ENCODE measurements around the gene RABGAP1L. TPM values are rescaled to one million over a fixed set of nuclear protein-coding genes. Genes with fewer than 3 reads are reported as not detected.

The RABGAP1L gene
- total and polyA plus RNA-seq, 2 donors (not counting 3 experiments of a cell fraction or from before 2014, with no cell fraction given), result 6.4 to 22.2 TPM

DNA sequence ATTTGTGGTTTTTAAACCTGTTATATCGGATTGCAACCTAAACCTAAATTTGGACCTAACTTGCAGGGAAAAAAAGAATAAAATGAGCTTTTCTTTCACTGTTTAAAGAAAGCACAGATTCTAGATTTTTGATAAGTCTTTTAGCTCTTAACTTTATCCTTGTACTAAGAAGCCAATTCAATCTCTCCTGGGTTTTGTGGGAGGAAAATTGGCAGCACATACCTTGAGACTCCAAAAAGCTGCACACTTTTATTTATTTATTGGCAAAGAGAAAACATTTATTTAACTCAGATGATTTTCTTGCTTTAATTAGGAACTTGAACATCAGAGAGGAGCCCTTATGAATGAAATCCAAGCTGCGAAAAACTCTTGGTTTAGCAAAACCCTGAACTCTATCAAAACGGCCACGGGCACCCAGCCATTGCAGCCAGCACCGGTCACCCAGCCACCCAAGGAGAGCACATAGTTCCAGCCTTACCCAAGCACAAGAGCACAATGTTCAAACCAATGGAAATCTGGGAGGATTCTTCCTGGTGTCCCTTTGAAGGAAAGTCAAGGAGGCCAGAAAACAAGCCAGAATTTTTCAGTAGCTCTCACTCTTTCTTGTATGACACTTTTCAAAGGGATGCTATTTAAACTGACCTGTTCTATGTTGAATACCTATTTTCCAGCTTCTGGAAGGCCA, 830.4 kb downstream of the RABGAP1L start:
- ChIA-PET CTCF (interaction anchor here (0.8 to 2.0 kb wide), 5 partner anchors 9 to 727 kb away, joined by 3 to 17 read pairs (median 5); no protein-coding TSS in a partner anchor), POLR2A (no interaction called here)
- H3K27me3 ChIP-seq (ENCODE audit: control insufficient read depth in 2 of 2, insufficient read depth in 2 of 2, low read length in 2 of 2), result no peaks in the 10 kb centered on the region
- no peaks in the 10 kb centered on the region for H3K9me1 ChIP-seq (replicated peaks; ENCODE audit: control insufficient read depth, extremely low read depth, insufficient read depth, low read length)
- no peaks in the 10 kb centered on the region for H4K20me1 ChIP-seq (replicated peaks; ENCODE audit: control insufficient read depth, extremely low read depth, insufficient read depth, low read length)
- intact Hi-C loops (cut with micrococcal nuclease) (loop anchor here (1.0 to 2.0 kb wide), 2 partner anchors 10 to 21 kb away; partner anchors contain the start of gene CACYBP), dilution Hi-C loops (cut with MboI; ENCODE audit: extremely low pct_ligation_motif_present, low sequenced_read_pairs) (no loop called here)
- FAIRE-seq (no peak), DNase-seq (ENCODE audit: low read depth, low spot score) (no peak)
- H3K27ac ChIP-seq (ENCODE audit: insufficient read depth, low read depth, low read length), result peak overlapping the region; percentile 83
- BruUV-seq (replicated peaks), result no TSS peak
- no peak overlapping the region for H3K9ac ChIP-seq (replicated peaks; ENCODE audit: extremely low read depth, insufficient read depth, low read length)
- no peaks in the 10 kb centered on the region for H3K36me3 ChIP-seq (ENCODE audit: control insufficient read depth in 2 of 2, extremely low read depth in 1 of 2, insufficient read depth in 2 of 2, low read length in 2 of 2)
- peak overlapping the region; percentile 53 for H2AFZ ChIP-seq (ENCODE audit: low read depth, low read length)
- peak overlapping the region; percentile 99 for H3K4me2 ChIP-seq (ENCODE audit: insufficient read depth, low read length)
- TF ChIP-seq POLR2AphosphoS5 (IDR thresholded peaks at IDR 0.05; ENCODE audit: insufficient read depth, low read depth, low read length) (no peak), POLR2A (IDR thresholded peaks at IDR 0.05; ENCODE audit: low read depth, low read length) (no peak), MYC (IDR thresholded peaks at IDR 0.05; ENCODE audit: low read depth, low read length) (no peak)
- TF ChIP-seq, protein P1, sequence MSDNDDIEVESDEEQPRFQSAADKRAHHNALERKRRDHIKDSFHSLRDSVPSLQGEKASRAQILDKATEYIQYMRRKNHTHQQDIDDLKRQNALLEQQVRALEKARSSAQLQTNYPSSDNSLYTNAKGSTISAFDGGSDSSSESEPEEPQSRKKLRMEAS (IDR thresholded peaks at IDR 0.05; ENCODE audit: insufficient read depth, insufficient read length), result no peak
- H3K4me3 ChIP-seq (replicated peaks in 1 of 3; ENCODE audit: insufficient read depth in 1 of 3, low read depth in 1 of 3, low read length in 3 of 3), result no peak overlapping the region
- H3K4me1 ChIP-seq (ENCODE audit: control insufficient read depth, extremely low read depth, insufficient read depth, low read length), result peaks cover 14% of the 10 kb centered on the region
- H3K9me3 ChIP-seq (replicated peaks; ENCODE audit: control insufficient read depth, insufficient read depth, low read length), result no peaks in the 10 kb centered on the region
- H3K79me2 ChIP-seq (ENCODE audit: control insufficient read depth, insufficient read depth, low read length), result no peaks in the 10 kb centered on the region

DNA sequence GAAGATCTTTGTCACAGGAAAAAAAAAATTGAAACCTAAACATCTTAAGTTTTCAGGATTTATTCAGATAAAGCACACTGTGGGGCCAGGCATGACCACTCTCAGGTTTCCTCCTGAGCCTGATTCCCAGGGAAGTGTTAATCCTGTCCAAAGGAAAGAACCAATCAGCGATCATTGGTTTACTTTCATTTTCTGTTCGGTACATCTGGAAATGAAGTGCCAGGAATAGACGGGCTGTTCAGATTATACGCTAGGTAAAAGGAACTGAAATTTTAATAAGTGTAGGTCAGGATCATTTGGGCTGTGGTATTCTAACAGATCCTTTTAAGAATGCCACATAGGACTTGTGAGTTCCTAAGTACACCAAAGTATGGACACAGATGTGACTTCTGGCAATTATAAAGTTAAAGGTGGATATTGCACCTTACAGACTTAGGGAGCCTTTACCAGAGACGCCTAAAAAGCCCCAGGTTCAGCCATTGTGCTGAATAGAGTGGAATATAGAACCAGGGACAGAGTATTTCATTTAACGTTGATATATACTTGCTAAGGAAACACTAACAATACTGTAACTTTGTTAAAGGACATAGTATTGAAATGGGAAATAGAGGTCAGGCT, 831.2 kb downstream of the RABGAP1L start:
- no peaks in the 10 kb centered on the region for H3K9me3 ChIP-seq (replicated peaks; ENCODE audit: control insufficient read depth, insufficient read depth, low read length)
- H3K36me3 ChIP-seq (ENCODE audit: control insufficient read depth in 2 of 2, extremely low read depth in 1 of 2, insufficient read depth in 2 of 2, low read length in 2 of 2), result no peaks in the 10 kb centered on the region
- H3K4me3 ChIP-seq (replicated peaks in 1 of 3; ENCODE audit: insufficient read depth in 1 of 3, low read depth in 1 of 3, low read length in 3 of 3), result peak overlapping the region; percentile 46 to 91 (median 80)
- no peaks in the 10 kb centered on the region for H4K20me1 ChIP-seq (replicated peaks; ENCODE audit: control insufficient read depth, extremely low read depth, insufficient read depth, low read length)
- H3K27ac ChIP-seq (ENCODE audit: insufficient read depth, low read depth, low read length), result peak overlapping the region; percentile 83
- POLR2A ChIA-PET, result no interaction called here
- H3K79me2 ChIP-seq (ENCODE audit: control insufficient read depth, insufficient read depth, low read length), result no peaks in the 10 kb centered on the region
- no peaks in the 10 kb centered on the region for H3K27me3 ChIP-seq (ENCODE audit: control insufficient read depth in 2 of 2, insufficient read depth in 2 of 2, low read length in 2 of 2)
- DNase-seq (ENCODE audit: low read depth, low spot score) (peak; percentile 88), FAIRE-seq (peak; percentile 80)
- dilution Hi-C loops (cut with MboI; ENCODE audit: extremely low pct_ligation_motif_present, low sequenced_read_pairs) (no loop called here), intact Hi-C loops (cut with micrococcal nuclease) (loop anchor here (1.0 to 2.0 kb wide), 2 partner anchors 9 to 22 kb away; partner anchors contain the start of gene CACYBP)
- H3K9ac ChIP-seq (replicated peaks; ENCODE audit: extremely low read depth, insufficient read depth, low read length), result peak overlapping the region; percentile 84
- H2AFZ ChIP-seq (ENCODE audit: low read depth, low read length), result peak overlapping the region; percentile 94
- peak overlapping the region; percentile 99 for H3K4me2 ChIP-seq (ENCODE audit: insufficient read depth, low read length)
- H3K9me1 ChIP-seq (replicated peaks; ENCODE audit: control insufficient read depth, extremely low read depth, insufficient read depth, low read length), result no peaks in the 10 kb centered on the region
- BruUV-seq (replicated peaks), result TSS peak; percentile 90
- peak; percentile 21 for TF ChIP-seq POLR2A (IDR thresholded peaks at IDR 0.05; ENCODE audit: low read depth, low read length)
- peak; percentile 20 for TF ChIP-seq POLR2AphosphoS5 (IDR thresholded peaks at IDR 0.05; ENCODE audit: insufficient read depth, low read depth, low read length)
- no peak for TF ChIP-seq JUN (IDR thresholded peaks at IDR 0.05; ENCODE audit: borderline replicate concordance, insufficient read depth, insufficient read length, low read depth)
- H3K4me1 ChIP-seq (ENCODE audit: control insufficient read depth, extremely low read depth, insufficient read depth, low read length), result peaks cover 22% of the 10 kb centered on the region
- CTCF ChIA-PET, result interaction anchor here (1.5 to 2.0 kb wide), 3 partner anchors 9 to 220 kb away, joined by 5 to 17 read pairs (median 9); no protein-coding TSS in a partner anchor

Data from endothelial cell of umbilical vein (primary cell).